SK-N-SH treated with all-trans-retinoic acid at 6 μM for 48 hours (cell line): ENCODE data around the gene S100A1.

ENCODE experiments used
- CSDC2 ChIP-seq: fragments of 250-450 bp; sonication (Bioruptor Pico); IDR thresholded peaks from 2 replicates; pipeline ENCODE4 v1.5.0; 2020; ENCODE audit warnings: mild to moderate bottlenecking, moderate library complexity
- ESRRG ChIP-seq: fragments of 250-450 bp; sonication (Bioruptor Pico); IDR thresholded peaks from 2 replicates; pipeline ENCODE4 v1.6.1; 2021; ENCODE audit warnings: mild to moderate bottlenecking
- PPARA ChIP-seq: fragments of 250-450 bp; sonication (Bioruptor Pico); IDR thresholded peaks from 2 replicates; pipeline ENCODE4 v1.5.0; 2020; ENCODE audit warnings: mild to moderate bottlenecking, borderline replicate concordance
- ZFP30 ChIP-seq: fragments of 450-650 bp; formaldehyde crosslinking; IDR thresholded peaks from 2 replicates; pipeline ENCODE4 v1.5.0; 2022; ENCODE audit warnings: mild to moderate bottlenecking, moderate library complexity
- ZNF565 ChIP-seq: fragments of 450-650 bp; formaldehyde crosslinking; conservative IDR thresholded peaks from 2 replicates; pipeline ENCODE4 v1.5.0; 2020; ENCODE audit warnings: low read depth, mild to moderate bottlenecking, moderate library complexity
- TF ChIP-seq, protein P1 (sequence below): fragments of 250-450 bp; sonication (Bioruptor Pico); IDR thresholded peaks from 2 replicates; pipeline ENCODE4 v1.5.1; 2020; ENCODE audit warnings: low read depth, mild to moderate bottlenecking, moderate library complexity

DNA sequence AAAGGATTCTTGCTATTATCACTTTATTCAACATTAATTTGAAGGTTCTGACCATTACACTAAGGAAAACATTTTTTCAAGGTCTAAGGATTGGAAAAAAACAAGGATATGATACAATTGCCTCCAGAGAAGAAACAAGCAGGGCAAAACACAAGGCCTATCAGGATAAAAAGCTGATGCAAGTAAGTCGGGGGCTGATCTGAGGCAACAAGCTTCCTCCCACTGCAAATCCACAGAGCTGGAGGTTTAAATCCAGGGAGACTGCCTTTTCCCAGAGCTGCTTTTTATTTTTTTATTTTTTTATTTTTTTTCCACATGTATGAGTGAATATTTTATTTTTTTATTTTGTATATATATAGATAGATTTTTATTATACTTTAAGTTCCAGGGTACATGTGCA, 43.2 kb upstream of the S100A1 start:
- TF ChIP-seq ESRRG (CRISPR knock-in tag) (no peak), CSDC2 (CRISPR knock-in tag) (no peak), ZFP30 (CRISPR knock-in tag) (no peak), ZNF565 (CRISPR knock-in tag) (no peak), PPARA (CRISPR knock-in tag) (no peak)
- TF ChIP-seq, protein P1, sequence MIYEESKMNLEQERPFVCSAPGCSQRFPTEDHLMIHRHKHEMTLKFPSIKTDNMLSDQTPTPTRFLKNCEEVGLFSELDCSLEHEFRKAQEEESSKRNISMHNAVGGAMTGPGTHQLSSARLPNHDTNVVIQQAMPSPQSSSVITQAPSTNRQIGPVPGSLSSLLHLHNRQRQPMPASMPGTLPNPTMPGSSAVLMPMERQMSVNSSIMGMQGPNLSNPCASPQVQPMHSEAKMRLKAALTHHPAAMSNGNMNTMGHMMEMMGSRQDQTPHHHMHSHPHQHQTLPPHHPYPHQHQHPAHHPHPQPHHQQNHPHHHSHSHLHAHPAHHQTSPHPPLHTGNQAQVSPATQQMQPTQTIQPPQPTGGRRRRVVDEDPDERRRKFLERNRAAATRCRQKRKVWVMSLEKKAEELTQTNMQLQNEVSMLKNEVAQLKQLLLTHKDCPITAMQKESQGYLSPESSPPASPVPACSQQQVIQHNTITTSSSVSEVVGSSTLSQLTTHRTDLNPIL (CRISPR knock-in tag) = no peak
